HepG2 (cell line): ENCODE results near the gene HEATR5B. TPM values are rescaled to one million over a fixed set of nuclear protein-coding genes. Genes with fewer than 3 reads are reported as not detected.
A peak's percentile ranks its signal among the peaks of the same experiment; 100 is the strongest.

Experiments
- AGO2 ChIP-seq: fragments of 200-400 bp; formaldehyde crosslinking; optimal IDR thresholded peaks from 2 replicates; pipeline ENCODE3; 2017; ENCODE audit warnings: mild to moderate bottlenecking, low read depth, low read length, moderate library complexity
- JUNB ChIP-seq: sonication (generic); formaldehyde crosslinking; IDR thresholded peaks from 2 replicates; pipeline ENCODE4 v1.8.0; 2022; ENCODE audit warnings: missing genetic modification reagents, mild to moderate bottlenecking, borderline replicate concordance
- MEIS2 ChIP-seq: sonication (generic); formaldehyde crosslinking; IDR thresholded peaks from 2 replicates; pipeline ENCODE4 v1.9.0; 2021; ENCODE audit warnings: mild to moderate bottlenecking, missing genetic modification reagents
- NRL ChIP-seq: sonication (generic); formaldehyde crosslinking; IDR thresholded peaks from 2 replicates; pipeline ENCODE4 v1.5.0; 2020; ENCODE audit warnings: missing genetic modification reagents, mild to moderate bottlenecking, moderate library complexity, borderline replicate concordance
- PLRG1 ChIP-seq: fragments of 450-650 bp; conservative IDR thresholded peaks from 2 replicates; pipeline ENCODE4 v1.6.1; 2016
- REPIN1 ChIP-seq: sonication (generic); formaldehyde crosslinking; IDR thresholded peaks from 2 replicates; pipeline ENCODE4 v1.8.0; 2022; ENCODE audit warnings: missing genetic modification reagents, low read depth, mild to moderate bottlenecking, borderline replicate concordance
- SALL2 ChIP-seq: sonication (generic); formaldehyde crosslinking; IDR thresholded peaks from 2 replicates; pipeline ENCODE4 v1.8.1; 2023; ENCODE audit warnings: mild to moderate bottlenecking, missing genetic modification reagents, inconsistent platforms
- SOX6 ChIP-seq, 2 experiments: fragments of 450-650 bp in 1 of 2; sonication (generic) in 1 of 2; formaldehyde crosslinking in 1 of 2; IDR thresholded peaks; 2 replicates each; pipeline versions ENCODE4 v1.4.0 to v1.6.1; 2017 to 2020; ENCODE audit warnings: antibody characterized with exemption in 1 of 2, mild to moderate bottlenecking in 1 of 2, missing genetic modification reagents in 1 of 2
- TCF12 ChIP-seq, 2 experiments: fragments of 450-650 bp in 1 of 2; sonication (generic) in 1 of 2; formaldehyde crosslinking in 1 of 2; IDR thresholded peaks; 2 replicates each; pipeline versions ENCODE4 v1.6.1 to v1.8.0; 2017 to 2022; ENCODE audit warnings: antibody characterized with exemption in 1 of 2, mild to moderate bottlenecking in 1 of 2, missing genetic modification reagents in 1 of 2, moderate library complexity in 1 of 2
- ZBTB1 ChIP-seq: sonication (generic); formaldehyde crosslinking; IDR thresholded peaks from 2 replicates; pipeline ENCODE4 v1.4.0; 2020; ENCODE audit warnings: missing genetic modification reagents, borderline replicate concordance
- ZMYM3 ChIP-seq: sonication (generic); formaldehyde crosslinking; IDR thresholded peaks from 2 replicates; pipeline ENCODE4 v1.5.1; 2020; ENCODE audit warnings: mild to moderate bottlenecking, missing genetic modification reagents
- ZNF253 ChIP-seq: sonication (generic); formaldehyde crosslinking; IDR thresholded peaks from 2 replicates; pipeline ENCODE4 v1.8.0; 2022; ENCODE audit warnings: mild to moderate bottlenecking, missing genetic modification reagents, borderline replicate concordance
- ZNF260 ChIP-seq: sonication (generic); formaldehyde crosslinking; IDR thresholded peaks from 2 replicates; pipeline ENCODE4 v1.4.0; 2020; ENCODE audit warnings: missing genetic modification reagents, low read depth, mild to moderate bottlenecking, borderline replicate concordance
- ZNF317 ChIP-seq: sonication (generic); formaldehyde crosslinking; IDR thresholded peaks from 2 replicates; pipeline ENCODE4 v1.5.0; 2020; ENCODE audit warnings: mild to moderate bottlenecking, missing genetic modification reagents
- ZNF354B ChIP-seq: sonication (generic); formaldehyde crosslinking; IDR thresholded peaks from 2 replicates; pipeline ENCODE4 v1.8.0; 2022; ENCODE audit warnings: mild to moderate bottlenecking, missing genetic modification reagents
- ZNF550 ChIP-seq: sonication (generic); formaldehyde crosslinking; IDR thresholded peaks from 2 replicates; pipeline ENCODE4 v1.4.0; 2020; ENCODE audit warnings: mild to moderate bottlenecking, missing genetic modification reagents, borderline replicate concordance
- ZNF749 ChIP-seq: sonication (generic); formaldehyde crosslinking; IDR thresholded peaks from 2 replicates; pipeline ENCODE4 v1.8.0; 2022; ENCODE audit warnings: mild to moderate bottlenecking, missing genetic modification reagents, moderate library complexity, borderline replicate concordance
- ZNF839 ChIP-seq: sonication (generic); formaldehyde crosslinking; IDR thresholded peaks from 2 replicates; pipeline ENCODE4 v1.4.0; 2020; ENCODE audit warnings: missing genetic modification reagents, mild to moderate bottlenecking, borderline replicate concordance
- polyA plus RNA-seq, 8 experiments: library from polyadenylated mRNA; depleted of rRNA in 3 of 8; stranded (reverse) in 7 of 8; unstranded in 1 of 8; fragments of >200 nt; fragmentation: Illumina TruSeq in 4 of 8; extraction: Trizol in 4 of 8; gene quantifications; 2 replicates each; pipeline versions ENCODE4 v1.2.1 to v1.2.3, GENCODE V29; 2011 to 2016; ENCODE audit warnings: low read depth in 4 of 8, missing spikeins in 1 of 8, mixed read lengths in 1 of 8; ENCODE audit not compliant: insufficient read depth in 1 of 8
- total RNA-seq, 5 experiments: library from RNA; depleted of rRNA; stranded (reverse); fragments of >200 nt; fragmentation: Illumina TruSeq; extraction: Trizol; gene quantifications; 2 replicates each; pipeline ENCODE4 v1.2.3, GENCODE V29; 2016; ENCODE audit warnings: low read depth in 1 of 5
- TF ChIP-seq, protein P1 (sequence below): sonication (generic); formaldehyde crosslinking; IDR thresholded peaks from 2 replicates; pipeline ENCODE4 v1.4.0; 2020; ENCODE audit warnings: mild to moderate bottlenecking, missing genetic modification reagents
- TF ChIP-seq, protein P2 (sequence below): sonication (generic); formaldehyde crosslinking; IDR thresholded peaks from 2 replicates; pipeline ENCODE4 v1.4.0; 2020; ENCODE audit warnings: missing genetic modification reagents
- TF ChIP-seq, protein P3 (sequence below): sonication (generic); formaldehyde crosslinking; IDR thresholded peaks from 2 replicates; pipeline ENCODE4 v1.9.0; 2021; ENCODE audit warnings: missing genetic modification reagents, mild to moderate bottlenecking, borderline replicate concordance

Gene HEATR5B
- total and polyA plus RNA-seq, 2 of the 13 experiments (the other 11 are each of a cell fraction or from before 2014, with no cell fraction given): 12.7 to 16.3 TPM

DNA sequence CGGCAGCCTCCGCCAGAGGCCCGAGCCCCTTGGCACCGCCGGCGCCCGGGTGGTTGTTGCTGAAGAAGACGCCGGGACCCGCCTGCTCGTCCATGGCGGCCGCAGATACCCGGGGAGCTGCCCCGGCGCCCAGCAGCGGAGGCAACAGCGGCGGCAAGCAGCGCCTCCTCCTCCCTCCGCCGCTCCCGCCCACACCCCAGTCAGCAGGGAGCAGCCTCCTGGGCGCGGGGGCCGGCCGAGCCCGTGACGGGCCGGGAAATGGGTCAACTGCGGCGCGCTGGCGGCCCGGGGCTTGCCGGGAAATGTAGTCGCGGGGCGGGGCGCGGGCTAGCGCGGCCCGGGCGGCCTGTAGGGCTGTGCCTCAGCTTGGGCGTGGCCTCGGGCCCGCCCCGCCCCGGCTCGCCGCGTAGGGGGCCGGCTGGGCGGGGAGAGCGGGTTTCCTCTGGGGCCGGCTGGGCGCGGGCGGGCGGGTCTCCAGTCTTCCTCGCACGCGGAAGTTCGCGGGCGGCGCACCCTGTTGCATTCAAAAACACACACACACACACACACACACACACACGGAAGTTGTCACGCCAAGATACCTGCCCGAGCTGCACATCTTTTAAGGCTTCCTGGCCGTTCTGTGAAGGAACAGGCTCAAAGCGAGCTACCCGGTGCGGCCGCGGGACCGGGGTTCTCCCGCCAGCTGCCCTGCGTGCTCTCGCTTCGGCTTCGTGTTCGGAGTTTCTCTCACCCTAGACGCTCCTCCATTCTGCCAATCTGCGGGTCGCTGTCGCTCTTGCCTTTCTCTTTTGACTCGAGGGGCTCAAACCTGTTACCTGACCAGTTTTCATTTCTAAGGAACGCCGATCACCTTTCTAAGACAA, 117.6 kb downstream of the HEATR5B start, which contains the start of gene STRN (continued):
- TF ChIP-seq ZNF550 (CRISPR knock-in tag): no peak
- no peak for TF ChIP-seq TCF12 (IDR thresholded peaks at IDR 0.05)
- 0 out of 2 replicates have a peak, but pooled peaks have one; percentile 64 for TF ChIP-seq TCF12 (CRISPR knock-in tag; IDR thresholded peaks at IDR 0.05)
- TF ChIP-seq, protein P1, sequence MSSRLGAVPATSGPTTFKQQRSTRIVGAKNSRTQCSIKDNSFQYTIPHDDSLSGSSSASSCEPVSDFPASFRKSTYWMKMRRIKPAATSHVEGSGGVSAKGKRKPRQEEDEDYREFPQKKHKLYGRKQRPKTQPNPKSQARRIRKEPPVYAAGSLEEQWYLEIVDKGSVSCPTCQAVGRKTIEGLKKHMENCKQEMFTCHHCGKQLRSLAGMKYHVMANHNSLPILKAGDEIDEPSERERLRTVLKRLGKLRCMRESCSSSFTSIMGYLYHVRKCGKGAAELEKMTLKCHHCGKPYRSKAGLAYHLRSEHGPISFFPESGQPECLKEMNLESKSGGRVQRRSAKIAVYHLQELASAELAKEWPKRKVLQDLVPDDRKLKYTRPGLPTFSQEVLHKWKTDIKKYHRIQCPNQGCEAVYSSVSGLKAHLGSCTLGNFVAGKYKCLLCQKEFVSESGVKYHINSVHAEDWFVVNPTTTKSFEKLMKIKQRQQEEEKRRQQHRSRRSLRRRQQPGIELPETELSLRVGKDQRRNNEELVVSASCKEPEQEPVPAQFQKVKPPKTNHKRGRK: no peak
- no peak for TF ChIP-seq ZMYM3 (CRISPR knock-in tag)
- TF ChIP-seq ZNF749 (CRISPR knock-in tag): no peak; the same call in 1 of the 2 replicates
- TF ChIP-seq JUNB (CRISPR knock-in tag): 0 out of 2 replicates have a peak, but pooled peaks have one; percentile 55
- TF ChIP-seq AGO2: peak; percentile 76
- TF ChIP-seq ZNF260 (CRISPR knock-in tag): no peak
- no peak for TF ChIP-seq SOX6 (IDR thresholded peaks at IDR 0.05)
- peak; percentile 63; the same call in 1 of the 2 replicates for TF ChIP-seq SOX6 (CRISPR knock-in tag; IDR thresholded peaks at IDR 0.05)
- peak; percentile 29; the same call in 1 of the 2 replicates for TF ChIP-seq MEIS2 (CRISPR knock-in tag)
- TF ChIP-seq, protein P2, sequence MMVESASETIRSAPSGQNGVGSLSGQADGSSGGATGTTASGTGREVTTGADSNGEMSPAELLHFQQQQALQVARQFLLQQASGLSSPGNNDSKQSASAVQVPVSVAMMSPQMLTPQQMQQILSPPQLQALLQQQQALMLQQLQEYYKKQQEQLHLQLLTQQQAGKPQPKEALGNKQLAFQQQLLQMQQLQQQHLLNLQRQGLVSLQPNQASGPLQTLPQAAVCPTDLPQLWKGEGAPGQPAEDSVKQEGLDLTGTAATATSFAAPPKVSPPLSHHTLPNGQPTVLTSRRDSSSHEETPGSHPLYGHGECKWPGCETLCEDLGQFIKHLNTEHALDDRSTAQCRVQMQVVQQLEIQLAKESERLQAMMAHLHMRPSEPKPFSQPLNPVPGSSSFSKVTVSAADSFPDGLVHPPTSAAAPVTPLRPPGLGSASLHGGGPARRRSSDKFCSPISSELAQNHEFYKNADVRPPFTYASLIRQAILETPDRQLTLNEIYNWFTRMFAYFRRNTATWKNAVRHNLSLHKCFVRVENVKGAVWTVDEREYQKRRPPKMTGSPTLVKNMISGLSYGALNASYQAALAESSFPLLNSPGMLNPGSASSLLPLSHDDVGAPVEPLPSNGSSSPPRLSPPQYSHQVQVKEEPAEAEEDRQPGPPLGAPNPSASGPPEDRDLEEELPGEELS (CRISPR knock-in tag): no peak; the same call in 1 of the 2 replicates
- no peak for TF ChIP-seq ZNF839 (CRISPR knock-in tag)
- TF ChIP-seq ZNF317 (CRISPR knock-in tag): peak; percentile 17; the same call in 1 of the 2 replicates
- no peak for TF ChIP-seq ZNF354B (CRISPR knock-in tag)
- TF ChIP-seq, protein P3, sequence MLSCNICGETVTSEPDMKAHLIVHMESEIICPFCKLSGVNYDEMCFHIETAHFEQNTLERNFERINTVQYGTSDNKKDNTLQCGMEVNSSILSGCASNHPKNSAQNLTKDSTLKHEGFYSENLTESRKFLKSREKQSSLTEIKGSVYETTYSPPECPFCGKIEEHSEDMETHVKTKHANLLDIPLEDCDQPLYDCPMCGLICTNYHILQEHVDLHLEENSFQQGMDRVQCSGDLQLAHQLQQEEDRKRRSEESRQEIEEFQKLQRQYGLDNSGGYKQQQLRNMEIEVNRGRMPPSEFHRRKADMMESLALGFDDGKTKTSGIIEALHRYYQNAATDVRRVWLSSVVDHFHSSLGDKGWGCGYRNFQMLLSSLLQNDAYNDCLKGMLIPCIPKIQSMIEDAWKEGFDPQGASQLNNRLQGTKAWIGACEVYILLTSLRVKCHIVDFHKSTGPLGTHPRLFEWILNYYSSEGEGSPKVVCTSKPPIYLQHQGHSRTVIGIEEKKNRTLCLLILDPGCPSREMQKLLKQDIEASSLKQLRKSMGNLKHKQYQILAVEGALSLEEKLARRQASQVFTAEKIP (CRISPR knock-in tag): no peak
- TF ChIP-seq SALL2 (CRISPR knock-in tag): peak; percentile 70; the same call in 1 of the 2 replicates
- no peak for TF ChIP-seq PLRG1
- TF ChIP-seq REPIN1 (CRISPR knock-in tag): peak; percentile 33; the same call in 1 of the 2 replicates
- TF ChIP-seq ZNF253 (CRISPR knock-in tag): no peak; the same call in 1 of the 2 replicates
- TF ChIP-seq ZBTB1 (CRISPR knock-in tag): no peak
- peak; percentile 94 for TF ChIP-seq NRL
